HG02798 (cell line): ENCODE results near the gene SRSF1.
A peak's percentile ranks its signal among the peaks of the same experiment; 100 is the strongest.
"Not testable (repeated sequence)": the region's sequence is repeated elsewhere in the genome, so short reads cannot be mapped to it uniquely, and the experiment has no call there.

Source experiments
- ATAC-seq: cut with Tn5 transposase; IDR thresholded peaks from one replicate; pipeline ENCODE4 v1.9.1; 2021; ENCODE audit warnings: mild to moderate bottlenecking; ENCODE audit not compliant: unreplicated experiment, poor library complexity

The SRSF1 gene, protein sequence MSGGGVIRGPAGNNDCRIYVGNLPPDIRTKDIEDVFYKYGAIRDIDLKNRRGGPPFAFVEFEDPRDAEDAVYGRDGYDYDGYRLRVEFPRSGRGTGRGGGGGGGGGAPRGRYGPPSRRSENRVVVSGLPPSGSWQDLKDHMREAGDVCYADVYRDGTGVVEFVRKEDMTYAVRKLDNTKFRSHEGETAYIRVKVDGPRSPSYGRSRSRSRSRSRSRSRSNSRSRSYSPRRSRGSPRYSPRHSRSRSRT

DNA sequence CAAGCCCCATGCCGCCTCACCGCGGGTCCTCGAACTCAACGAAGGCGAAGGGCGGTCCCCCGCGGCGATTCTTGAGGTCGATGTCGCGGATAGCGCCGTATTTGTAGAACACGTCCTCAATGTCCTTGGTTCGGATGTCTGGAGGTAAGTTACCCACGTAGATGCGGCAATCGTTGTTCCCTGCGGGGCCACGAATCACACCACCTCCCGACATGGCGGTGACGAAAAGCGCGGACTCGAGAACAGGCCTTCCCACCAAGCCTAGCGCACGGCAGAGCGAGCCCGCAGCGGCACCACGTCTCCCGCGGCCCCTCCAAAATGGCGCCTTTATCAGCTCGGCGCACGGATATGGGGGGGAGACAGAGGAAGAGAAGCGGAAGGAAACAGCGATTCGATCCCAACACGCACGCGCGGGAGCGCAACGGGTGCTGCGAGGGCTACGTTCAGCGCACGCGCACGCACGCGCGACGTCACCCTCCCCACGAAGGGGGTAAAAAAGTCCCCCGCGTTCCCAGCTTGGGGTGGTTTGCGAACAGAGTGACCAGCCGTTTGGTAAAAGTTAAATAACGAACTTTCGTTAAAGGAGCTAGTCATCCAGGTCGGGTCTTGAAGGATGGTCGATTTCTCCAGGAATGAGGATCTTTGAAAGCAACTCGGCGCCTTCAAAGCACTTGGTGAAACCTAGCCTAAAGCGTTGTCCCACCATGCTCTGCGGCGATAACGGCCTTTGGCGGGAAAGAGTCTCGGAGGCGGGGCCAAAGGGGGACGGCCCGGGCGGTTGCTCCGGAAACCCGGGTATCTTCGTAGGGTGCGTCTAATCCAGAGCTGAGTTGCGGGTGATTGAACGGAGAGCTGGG lies at the start of gene SRSF1:
SRSF1 (minus strand) TSS at position 323 of the 857 bp plus-strand sequence; CDS start at position 214, 109 bp downstream.
- peak; percentile 88 for ATAC-seq

DNA sequence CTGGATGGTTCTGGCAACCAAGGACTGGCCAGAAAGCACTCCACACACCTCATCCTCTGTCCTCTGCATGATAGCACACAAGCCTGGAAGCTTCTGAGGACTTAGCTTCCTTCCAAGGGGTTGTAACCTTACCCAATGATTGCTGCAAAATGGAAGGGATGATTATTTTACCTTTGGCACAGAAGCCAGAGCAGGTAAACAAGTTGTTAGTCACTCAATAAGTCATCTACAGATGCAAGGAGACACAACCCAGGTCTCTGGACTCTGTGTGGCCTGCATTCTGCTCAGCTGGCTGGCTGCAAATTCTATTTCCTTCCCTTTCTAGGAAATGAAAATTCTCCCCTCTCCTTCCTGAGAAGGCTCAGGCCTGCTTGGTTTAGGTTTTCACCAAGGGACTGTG lies 49.4 kb upstream of the SRSF1 start:
- no peak for ATAC-seq

DNA sequence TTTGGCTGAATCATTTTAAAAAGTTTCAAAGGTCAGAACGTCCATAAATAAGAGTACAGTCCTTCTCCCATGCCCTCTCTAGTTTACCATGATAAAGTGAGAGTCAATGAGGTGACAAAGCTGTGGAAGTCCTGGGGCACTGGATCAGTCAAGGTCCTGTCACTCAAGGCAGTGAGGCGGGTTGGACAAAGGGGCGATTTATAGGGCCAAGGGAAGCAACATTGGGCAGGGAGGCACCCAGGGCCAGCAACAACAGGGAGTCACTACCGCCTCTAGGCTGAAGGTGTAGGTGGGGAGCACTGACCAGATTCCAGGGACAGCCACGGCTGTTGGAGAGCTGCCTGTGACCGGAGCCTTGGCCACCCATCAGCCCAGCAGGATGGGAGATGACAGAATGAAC lies 47.6 kb upstream of the SRSF1 start:
- no peak for ATAC-seq

DNA sequence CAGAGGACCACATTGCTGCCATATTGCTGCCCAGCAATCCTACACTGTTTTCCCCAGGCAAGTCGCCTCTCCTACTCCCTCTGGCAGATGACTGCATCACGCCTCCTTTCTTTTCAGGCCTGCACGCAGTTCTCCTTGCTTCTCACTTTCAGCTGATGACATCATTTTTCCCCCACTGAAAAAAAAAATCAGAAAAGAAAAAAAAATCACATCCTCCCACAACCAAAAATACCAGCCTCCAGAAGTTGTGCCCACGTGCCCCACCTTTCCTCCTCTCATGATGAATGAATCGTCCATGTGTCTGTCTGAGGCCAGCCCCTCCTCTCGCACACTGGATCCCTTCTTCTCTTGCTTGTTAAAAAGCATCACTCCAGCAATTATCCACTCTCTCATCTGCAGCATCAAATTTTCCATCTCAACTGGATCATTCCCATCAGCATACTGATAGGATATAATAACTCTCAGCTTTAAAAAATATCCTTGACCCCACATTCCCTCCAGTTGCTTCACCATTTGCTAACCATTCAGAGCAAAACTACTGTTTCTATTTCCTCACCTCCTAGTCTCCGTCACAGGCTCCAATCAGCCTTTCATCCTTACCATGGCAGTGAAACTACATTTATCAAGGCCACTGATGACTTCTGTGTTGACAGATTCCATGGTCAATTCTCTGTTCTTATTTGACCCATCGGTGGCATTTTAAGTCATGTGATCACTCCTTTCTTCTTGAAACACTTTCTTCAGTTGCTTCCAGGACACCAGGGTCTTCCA lies 46.1 kb upstream of the SRSF1 start:
- ATAC-seq: no peak

DNA sequence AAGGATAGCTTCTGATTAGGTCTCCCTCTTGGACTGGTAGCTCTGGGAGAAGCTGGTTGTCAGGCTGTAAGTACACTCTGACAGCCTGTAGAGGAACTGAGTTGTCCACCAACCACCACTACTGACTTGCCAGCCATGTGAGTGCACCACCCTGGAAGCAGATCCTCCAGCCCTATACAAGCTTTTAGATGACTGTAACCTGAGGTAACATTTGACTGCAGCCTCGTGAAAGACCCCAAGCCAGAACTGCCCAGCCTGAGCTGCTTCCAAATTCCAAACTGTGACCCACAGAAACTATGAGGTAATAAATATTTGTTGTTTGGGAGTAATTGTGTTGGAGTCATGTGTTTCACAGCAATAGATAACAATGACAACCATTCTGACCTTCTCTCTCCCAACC lies 45.4 kb upstream of the SRSF1 start:
- ATAC-seq: no peak

DNA sequence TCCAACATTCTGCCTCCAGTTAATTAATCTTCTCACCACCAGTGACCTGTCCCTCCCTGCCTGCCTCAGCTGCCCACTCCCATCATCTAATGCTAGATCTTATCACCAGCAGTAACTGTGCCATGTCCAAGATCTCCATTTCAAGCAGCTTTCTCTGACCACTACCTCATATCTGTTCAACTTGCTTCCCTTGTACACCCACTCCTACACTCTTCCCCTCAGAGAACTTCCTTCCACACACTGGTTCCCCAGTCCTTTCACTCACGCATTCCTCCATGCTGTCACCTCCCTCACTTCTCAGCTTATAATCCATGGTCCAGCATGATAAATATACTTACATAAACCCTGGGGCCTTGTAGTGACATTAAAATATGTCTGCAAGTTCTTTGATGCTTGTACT lies 44.4 kb upstream of the SRSF1 start:
- no peak for ATAC-seq

DNA sequence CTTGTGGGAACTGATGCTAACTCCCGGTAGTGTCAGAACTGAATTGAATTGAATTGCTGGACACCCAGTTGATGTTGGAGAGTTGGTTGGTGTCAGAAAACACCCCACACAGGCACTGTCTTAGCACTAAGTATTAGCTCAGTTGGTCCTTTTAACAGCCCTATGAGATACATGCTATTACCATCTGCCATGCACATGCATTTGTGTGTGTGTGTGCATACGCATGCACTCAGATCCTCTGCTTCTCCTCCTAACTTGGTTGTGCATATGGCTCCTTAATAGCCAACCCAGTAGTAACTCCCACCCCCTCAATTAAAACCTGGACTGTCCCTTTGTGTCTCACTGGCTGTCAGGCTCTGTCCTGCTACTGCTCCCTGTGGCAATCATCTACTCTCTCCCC lies 43.9 kb upstream of the SRSF1 start:
- ATAC-seq: no peak

DNA sequence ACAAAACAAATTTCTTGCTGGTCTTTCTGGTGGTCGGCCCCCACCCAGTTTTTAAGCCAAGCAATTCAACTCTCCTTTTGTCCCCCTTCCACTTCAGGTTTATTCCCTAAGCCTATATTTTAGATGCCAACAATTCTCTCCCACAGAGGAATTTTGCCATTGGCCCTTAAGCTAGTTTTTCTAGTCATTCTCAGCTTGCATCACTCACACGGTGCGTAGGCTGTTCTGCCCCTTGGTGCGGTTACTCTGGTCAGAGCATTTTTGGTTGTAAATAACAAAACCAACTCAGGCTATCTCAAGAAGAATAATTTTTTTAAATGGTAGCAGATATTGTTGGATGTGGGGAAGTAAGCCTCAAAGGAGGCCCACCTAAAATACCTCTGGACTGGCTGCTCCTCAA lies 42.5 kb upstream of the SRSF1 start:
- no peak for ATAC-seq

DNA sequence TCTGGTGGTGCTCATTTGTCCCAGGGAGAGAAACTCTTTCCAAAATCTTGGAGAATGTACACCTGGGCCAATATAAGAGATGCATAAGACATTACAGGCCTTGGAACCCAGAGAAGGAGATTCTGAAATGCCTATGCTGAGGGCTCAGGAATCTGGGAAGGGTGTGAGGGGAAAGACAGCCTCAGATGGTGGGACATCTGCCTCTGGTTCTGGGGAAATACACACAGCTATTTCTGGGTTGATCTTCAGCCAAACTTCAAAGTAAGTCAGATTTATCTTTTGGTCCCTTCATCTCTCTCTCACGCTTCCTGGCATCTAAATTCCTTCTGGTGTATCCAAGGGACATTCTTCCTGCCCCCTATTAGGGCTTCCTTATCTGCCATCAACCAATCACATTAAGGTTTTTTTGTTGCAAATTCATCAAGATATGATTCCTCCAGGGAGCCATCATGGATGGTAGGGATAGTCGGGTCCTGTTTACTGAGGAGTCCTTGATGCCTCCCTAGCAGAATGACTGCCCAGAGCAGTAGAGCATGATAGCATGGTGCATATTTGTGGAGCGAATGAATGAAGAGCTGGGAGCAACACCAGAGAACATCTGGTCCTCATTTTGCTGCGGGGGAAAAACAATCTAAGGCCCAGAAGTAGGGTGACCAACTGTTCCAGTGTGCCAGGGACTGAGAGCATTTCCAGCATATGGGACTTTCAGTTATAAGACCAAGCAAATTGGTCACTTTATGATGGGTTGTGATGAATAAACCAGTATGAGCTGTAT lies 40.5 kb upstream of the SRSF1 start:
- no peak for ATAC-seq

DNA sequence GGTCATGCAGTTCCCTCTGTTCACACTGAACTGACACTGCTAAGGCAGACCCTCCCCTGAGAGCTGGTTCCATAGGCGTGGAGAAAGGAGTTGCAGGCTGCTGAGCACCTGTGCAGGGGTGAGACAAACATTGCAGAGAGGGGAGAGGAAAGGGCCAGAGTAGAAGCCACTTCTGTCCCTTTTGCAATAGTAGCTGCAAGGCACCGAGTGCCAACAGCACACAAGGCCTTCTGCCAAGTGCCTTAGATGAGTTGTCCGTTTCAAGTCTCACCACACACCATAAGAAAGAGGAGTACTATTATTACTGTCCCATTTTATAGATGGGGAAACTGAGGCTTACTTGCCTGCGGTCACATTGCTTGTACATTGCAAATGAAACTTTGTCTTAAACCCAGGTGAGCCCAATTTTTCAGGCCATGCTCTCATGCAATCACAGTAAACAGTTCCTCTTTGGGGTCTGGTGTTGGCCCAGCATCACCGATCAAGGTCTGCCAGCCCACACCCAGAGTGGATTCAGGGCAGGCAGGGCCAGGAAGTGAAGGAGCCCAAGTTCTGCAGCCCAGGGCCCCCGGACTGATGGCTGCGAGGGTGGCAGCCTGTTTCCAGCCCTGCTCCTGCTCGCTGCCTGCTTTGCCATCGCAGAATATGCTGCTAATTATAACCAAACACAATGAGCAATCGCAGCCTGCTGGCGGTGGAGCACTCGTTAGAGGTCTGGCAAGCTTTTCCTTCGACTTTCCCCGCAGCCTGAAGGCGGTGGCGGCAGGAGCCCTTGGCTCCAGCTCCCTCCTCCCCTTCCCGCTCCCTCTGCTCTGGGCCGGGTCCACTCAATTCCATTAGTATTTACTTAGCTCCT lies 39.4 kb upstream of the SRSF1 start:
- ATAC-seq: no peak

DNA sequence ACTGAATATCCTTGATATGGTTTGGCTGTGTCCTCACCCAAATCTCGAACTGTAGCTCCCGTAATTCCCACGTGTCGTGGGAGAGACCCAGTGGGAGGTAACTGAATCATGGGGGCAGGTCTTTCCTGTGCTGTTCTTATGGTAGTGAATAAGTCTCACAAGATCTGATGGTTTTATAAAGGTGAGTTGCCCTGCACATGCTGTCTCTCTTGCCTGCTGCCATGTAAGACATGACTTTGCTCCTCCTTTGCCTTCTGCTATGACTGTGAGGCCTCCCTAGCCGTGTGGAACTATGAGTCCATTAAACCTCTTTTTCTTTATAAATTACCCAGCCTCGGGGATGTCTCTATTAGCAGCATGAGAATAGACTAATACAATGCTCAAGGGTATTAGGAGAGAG lies 37.2 kb upstream of the SRSF1 start:
- ATAC-seq: not testable (repeated sequence)

DNA sequence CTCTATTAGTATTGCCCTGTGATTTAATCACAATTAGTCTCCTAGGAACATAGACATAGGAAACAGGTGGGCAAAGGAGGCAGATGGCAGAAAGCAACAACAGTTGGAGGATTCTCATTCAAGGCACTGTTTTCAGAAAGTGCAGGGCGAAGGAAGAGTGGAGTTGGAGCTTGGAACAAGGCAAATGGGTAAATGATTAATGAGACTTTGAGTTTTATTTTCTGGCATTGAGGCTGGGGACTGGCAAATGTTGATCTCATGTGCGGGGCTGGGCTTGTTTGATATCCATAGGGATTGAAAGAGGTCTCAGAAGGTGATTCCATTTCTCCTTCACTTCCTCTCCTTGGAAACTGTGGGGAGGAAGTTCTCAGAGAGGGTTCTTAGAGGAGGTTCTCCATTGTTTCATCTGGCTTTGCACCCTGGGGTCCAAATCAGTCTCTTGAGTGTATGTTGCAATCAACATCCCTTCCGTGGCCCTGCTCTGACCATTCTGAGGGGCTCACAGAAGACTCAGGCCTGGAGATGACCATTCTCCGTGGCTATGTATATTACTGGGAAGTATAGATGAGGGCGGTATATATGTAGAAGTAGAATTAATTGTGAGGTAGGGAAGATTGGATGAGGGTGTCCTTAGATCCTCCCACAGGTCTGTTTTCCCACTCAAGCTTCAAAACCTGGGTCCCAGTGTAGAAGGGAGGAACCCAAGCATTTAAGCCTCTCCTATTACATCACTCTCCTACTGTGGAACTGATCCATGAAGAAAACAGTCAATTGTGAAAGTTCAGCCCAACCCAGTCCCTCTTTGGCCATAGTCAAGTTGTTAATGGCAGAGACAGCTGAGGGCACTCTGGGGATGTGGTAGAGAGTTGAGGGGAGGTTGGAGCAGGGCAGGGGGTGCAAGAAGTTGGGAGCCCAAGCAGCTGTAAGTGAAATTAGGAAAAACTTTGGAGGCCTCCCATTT lies 36.5 kb upstream of the SRSF1 start:
- ATAC-seq: no peak

DNA sequence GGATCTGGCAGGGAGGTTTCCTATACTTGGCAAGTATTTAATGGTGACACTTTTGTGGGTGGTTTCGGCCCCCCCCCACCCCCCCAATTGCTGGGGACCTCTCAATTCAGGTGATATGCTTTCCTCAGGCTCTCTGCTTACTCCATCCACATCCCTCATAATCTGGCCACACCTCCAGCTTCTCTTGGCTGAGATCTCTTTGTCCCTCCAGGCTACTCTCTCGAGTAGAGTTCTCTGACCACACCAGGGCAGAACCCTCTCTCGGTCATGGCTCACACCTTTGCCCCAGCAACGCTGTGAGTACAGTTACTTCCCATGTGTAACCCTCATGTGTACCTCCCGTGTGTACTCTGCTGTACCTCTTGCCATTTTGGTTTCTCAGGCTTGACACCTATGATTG lies 34.1 kb upstream of the SRSF1 start:
- no peak for ATAC-seq

DNA sequence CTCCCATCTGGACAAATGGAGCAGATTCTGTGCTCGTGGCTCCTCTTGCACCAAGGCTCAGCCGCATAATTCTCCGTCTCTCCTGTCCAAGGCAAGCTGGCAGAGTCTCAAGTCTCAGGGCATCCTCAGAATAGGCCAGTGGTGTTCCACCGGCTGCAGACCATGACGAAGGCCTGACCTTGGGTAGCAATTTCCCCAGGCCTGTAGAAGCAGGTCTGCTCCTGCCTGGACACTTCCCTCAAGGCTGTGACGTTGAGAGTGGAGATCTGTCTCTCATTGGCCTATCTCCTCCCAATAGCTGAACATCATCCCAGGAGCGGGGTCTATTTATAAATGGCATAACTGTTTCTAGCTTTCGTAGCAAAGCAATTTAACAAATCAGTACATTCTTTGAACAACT lies 33.3 kb upstream of the SRSF1 start:
- ATAC-seq: no peak

DNA sequence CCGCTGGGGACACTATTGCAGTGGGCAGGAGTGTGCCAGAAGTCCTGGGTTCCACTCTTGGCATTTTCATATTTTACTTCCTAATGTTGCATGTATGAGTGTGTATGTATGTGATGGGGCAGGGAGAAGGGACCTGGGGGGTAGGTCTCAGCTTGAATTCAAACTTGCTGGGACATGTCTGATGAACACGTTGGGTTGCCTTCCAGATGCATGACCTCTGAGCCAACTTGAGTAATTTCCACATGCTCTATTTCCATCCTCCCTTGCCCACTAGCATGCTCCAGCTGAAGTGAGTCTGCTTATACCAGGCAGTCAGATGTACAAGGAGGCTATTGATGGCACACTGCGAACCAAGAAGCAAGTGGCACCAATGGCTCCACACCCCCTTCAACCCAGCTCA lies 32.9 kb upstream of the SRSF1 start:
- ATAC-seq: no peak

DNA sequence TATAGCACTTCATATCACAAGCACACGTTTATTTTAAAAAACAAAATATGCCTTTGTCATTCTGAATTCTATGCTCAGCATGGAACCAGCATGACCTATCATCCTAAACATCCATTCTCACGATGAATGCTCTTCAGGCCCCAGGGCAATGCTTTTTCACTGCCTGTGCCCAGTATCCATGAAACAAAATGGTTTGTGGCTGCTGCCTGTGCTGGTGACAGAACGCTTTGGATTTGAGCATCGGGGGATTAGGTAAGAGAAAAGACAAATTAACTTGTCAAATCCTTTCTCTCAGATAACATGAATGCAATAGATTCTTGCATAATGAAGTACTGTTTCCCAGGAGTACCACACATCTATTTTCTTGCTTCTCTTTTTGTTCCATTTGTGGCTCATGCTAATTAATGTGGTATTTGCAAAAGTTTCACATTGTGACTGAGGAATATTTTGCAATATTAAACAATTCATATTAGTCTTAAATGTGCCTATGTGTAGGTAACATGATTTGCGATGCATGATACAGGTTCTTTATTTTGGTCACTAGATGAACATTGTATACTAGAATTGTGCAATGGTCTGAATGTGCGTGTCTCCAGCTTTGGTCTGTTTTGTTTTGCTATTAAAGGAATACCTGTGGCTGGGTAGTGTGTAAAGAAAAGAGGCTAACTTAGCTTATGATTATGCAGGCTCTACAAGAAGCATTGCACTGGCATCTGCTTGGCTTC lies 25.8 kb upstream of the SRSF1 start:
- ATAC-seq: no peak

DNA sequence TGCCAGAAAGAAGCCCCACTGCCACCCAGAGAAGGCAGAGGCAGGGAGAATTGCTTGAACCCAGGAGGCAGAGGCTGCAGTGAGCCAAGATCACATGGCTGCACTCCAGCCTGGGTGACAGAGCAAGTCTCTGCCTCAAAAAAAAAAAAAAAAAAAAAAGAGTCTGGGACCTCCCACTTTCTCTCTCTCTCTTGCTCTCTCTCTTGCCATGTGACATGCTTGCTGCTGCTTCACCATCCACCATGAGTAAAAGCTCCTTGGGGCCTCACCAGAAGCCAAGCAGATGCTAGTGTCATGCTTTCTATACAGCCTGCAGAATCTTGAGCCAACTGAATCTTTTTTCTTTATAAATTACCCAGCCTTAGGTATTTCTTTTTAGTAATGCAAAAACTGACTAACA lies 21.5 kb upstream of the SRSF1 start:
- ATAC-seq: no peak

DNA sequence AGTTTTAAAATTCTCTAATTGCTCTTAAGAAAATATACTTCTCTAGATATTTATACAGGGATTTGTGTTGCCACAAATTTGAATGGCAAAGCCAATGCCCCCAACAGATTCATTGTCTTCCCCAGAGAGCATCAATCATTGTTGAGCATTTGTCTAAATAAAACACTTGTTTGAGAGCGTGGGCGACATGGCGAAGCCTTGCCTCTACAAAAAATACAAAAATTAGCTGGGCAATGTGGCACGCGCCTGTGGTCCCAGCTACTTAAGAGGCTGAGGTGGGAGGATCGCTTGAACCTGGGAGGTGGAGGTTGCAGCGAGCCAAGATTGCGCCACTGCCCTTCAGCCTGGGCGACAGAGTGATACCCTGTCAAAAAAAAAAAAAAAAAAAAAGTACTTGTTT lies 13.4 kb upstream of the SRSF1 start:
- no peak for ATAC-seq
